ENCODE measurements around the gene DUOXA1.
"Not testable (repeated sequence)": the region's sequence is repeated elsewhere in the genome, so short reads cannot be mapped to it uniquely, and the experiment has no call there.

Gene DUOXA1

DNA sequence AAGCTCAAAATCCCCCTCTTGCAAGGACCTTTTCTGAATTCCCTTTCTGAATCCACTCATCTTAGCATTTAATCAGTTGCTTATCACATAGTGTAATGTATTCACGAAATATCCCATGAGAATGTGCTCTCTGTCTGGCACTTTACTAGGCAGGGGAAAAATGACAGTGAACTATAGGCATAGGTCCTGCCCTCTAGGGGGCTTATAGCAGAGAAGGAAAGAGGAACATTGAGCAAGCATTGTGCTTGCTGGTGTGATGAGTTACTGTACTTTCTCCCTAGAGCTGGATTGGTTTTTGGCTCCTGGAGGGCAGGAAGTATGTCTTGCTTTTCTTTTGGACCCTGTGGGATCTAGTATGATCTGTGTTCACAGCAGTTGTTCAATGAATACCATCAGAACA is 42.2 kb downstream of the DUOXA1 start:
- TF ChIP-seq, protein P1, sequence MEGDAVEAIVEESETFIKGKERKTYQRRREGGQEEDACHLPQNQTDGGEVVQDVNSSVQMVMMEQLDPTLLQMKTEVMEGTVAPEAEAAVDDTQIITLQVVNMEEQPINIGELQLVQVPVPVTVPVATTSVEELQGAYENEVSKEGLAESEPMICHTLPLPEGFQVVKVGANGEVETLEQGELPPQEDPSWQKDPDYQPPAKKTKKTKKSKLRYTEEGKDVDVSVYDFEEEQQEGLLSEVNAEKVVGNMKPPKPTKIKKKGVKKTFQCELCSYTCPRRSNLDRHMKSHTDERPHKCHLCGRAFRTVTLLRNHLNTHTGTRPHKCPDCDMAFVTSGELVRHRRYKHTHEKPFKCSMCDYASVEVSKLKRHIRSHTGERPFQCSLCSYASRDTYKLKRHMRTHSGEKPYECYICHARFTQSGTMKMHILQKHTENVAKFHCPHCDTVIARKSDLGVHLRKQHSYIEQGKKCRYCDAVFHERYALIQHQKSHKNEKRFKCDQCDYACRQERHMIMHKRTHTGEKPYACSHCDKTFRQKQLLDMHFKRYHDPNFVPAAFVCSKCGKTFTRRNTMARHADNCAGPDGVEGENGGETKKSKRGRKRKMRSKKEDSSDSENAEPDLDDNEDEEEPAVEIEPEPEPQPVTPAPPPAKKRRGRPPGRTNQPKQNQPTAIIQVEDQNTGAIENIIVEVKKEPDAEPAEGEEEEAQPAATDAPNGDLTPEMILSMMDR (IDR thresholded peaks at IDR 0.05; ENCODE audit: low read depth, low read length) = no peak
- H3K4me3 ChIP-seq (ENCODE audit: low read depth, low read length) = no peak overlapping the region

DNA sequence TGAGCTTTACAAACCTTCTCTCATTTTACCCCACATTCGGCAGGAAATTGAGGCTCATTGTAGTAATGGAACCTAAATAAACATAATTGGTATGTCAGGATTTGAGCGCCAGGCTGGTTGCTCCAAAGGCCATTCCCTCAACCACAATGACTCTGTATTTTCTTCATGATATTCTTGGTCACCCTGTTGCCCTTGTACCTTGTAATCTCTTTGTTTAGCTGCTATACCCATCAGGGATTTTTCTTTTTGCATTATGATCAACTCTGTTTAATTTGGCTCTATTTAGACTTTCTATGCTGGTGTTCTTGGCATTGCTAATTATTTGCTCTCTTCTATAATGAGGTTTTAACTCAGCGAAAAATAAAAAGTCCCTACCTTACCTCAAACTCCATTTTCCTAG is 45.5 kb downstream of the DUOXA1 start:
- TF ChIP-seq, protein P1 (IDR thresholded peaks at IDR 0.05; ENCODE audit: low read depth, low read length) = no peak
- no peak overlapping the region for H3K4me3 ChIP-seq (ENCODE audit: low read depth, low read length)

DNA sequence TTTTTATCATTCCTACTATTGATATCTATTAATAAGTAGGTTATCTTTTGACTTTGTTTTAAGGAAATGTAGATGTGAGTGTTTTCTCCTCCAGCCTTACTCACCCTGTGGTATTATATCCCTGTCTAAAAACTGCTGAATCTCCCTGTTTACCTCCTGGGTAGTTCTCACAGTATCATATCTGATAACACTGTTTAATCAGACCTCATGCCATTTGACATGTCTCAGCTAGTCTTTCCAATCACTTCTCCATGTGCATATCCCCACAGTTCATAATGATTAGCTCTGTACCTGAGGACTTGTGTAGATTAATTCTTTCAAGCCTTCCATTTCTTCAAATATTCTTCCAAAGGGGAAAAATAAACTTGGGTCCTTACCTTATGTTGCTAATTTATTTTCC is 46.5 kb downstream of the DUOXA1 start:
- no peak overlapping the region for H3K4me3 ChIP-seq (ENCODE audit: low read depth, low read length)
- TF ChIP-seq, protein P1 (IDR thresholded peaks at IDR 0.05; ENCODE audit: low read depth, low read length) = no peak

DNA sequence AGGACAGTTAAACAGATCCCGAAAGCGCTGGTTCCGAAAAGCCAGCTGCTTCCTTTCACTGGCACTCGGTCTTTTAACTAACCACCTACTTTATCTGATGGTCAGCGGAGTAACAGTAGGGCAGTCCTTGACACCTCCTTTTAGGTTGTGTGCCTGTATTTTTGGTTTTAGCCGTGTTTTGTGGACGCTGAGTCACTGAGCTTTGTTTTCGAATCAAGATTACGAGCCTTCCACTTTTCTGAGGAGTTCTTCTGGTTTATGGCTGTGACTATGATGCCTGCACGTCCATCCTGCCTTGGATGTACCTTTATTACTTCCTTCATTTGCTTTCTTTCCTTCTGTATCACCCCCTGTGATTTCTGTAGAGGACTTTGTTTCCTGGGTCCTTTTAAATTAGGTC is 47.3 kb downstream of the DUOXA1 start:
- H3K4me3 ChIP-seq (ENCODE audit: low read depth, low read length) = not testable (repeated sequence)

DNA sequence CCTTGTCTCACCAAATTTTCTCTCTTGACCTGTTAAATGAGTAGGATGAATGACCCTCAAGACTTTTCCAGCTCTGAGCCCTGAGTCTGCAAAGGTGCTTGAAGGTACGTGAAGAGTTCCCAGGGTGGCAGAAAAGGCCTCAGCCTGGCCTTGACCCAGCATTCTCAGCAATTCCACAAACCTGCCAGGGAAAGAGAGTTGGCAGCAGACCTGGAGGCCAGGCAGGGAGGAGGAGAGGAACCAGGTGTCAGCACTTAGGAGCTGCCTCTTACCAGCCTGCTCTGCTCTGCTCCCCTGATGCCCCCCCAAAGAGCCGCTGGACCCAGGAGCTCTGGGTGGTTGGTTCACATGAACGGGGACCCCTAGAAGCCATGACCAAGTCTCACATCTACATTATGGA is 49.1 kb downstream of the DUOXA1 start:
- not testable (repeated sequence) for H3K4me3 ChIP-seq (ENCODE audit: low read depth, low read length)

DNA sequence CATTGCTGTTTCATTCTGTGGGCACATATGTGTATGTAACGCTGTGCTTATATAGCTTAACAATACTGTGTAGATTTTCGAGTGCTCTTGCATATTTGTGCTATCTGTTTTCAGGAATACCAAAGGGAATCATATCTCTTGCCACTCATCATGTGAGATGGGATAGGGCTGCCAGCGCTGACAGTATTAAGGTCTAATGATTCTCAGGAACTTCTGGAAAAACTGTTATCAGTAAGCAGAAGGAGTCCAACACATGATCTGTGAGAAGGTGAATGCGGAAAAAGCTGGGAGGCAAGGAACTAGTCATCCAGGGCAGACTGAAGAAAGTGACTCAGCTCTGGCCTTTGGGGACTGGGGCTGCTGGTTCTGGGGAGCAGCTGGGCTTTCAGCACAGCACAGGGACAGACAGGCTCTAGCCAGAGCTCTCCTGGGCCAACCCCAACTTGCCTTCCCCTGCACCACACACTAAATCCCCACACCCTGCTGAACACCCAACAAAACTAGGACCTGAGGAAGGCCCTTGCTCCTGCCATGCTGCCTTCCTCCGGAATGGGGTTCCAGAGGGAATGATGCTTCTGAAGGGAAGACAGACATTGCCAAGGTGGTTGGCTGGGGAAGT is 49.9 kb downstream of the DUOXA1 start:
- not testable (repeated sequence) for H3K4me3 ChIP-seq (ENCODE audit: low read depth, low read length)

DNA sequence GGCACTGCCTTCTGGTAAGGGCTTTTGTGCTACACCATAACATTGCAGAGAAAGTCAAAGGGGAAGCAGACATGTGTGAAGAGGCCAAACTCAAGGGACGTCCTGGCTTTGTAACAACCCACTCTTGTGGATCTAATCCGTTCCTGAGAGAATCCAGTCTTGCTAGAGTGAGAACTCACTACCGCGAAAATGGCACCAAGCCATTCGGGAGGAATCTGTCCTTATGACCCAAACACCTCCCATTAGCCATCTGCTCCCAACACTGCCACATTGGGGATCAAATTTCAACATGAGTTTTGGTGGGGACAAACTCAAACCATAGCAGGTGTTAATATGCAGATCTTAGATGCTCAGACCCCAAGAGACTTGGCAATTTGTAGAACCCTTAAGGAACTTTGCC is 50.5 kb downstream of the DUOXA1 start:
- H3K4me3 ChIP-seq (ENCODE audit: low read depth, low read length) = not testable (repeated sequence)

DNA sequence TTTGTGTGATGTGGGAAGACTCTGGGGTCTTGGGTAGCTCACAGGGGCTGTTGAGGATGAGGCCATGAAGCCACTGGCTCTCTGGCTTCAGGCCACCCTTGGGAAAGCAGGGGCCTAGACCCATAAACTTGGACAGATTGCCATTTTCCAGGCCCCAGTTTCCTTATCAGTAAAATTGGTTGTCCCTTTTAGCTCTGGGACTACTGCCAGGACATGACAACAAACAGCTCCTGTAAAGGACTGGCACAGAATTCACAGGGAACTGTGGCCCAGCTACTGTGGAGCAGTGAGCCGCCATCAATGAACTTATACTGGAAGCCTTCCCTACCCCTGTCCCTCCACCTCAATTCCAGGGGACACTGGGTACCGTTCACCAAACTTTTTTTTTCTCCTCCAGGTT is 52.3 kb downstream of the DUOXA1 start:
- H3K4me3 ChIP-seq (ENCODE audit: low read depth, low read length) = not testable (repeated sequence)

DNA sequence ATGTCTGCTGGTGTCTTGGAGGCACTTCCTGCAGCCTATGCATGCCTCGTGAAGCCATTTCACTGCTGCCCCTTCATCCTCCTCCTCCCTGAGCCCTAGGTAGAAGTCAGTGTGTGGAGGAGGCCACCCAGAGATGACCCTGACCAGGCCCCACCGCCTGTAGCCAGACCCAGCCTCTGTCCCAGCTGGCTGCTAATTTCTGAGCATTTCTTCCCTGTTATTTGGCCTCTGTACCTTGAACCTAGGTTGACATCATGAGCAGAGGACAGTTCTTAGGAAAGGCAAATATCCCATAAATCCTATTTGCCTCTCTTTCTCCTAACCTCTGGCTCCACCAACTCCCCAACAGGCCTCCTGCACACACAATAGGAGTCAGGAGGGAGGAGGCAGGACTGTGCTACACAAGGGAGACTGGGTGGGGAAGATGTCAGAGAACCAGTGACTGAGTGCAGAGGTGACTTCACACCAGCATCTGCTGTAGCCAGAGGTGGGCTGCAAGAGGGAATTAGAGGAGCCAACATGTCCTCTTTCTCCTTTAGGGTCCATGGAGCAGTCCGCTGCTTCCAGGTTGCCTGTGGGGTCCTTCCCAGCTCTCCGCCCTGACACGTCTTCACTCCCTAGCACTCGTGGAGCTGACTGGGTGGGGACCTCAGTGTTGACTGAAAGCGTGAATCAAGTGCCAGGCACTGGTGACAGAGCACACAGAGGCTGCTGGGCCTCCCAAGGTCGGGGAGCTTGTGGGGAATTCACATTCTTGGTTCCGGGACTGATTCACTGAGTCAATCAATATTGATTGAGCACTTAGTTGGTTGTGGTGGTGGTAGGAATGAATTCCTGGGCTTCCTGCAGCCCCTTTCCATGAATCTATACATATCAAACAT is 54.0 kb downstream of the DUOXA1 start:
- H3K4me3 ChIP-seq (ENCODE audit: low read depth, low read length) = not testable (repeated sequence)

DNA sequence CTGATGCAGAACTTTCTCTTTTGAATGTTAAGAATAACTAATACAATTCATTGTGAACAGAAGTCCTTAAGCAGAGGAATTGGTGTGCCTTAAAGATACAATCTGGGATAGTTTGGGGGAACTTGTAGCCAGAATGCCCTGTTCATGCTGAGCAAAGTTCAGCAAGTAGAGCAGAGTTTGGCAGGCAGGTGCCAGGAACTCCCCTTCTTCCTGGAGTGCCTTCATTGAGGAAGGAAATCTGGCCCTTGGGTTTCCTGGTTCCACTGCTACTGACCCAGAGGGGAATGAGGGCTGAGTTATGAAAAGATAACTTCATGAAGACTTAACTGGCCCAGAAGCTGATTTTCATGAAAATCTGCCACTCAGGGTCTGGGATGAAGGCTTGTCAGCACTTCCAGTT is 56.1 kb downstream of the DUOXA1 start:
- H3K4me3 ChIP-seq (ENCODE audit: low read depth, low read length) = not testable (repeated sequence)

DNA sequence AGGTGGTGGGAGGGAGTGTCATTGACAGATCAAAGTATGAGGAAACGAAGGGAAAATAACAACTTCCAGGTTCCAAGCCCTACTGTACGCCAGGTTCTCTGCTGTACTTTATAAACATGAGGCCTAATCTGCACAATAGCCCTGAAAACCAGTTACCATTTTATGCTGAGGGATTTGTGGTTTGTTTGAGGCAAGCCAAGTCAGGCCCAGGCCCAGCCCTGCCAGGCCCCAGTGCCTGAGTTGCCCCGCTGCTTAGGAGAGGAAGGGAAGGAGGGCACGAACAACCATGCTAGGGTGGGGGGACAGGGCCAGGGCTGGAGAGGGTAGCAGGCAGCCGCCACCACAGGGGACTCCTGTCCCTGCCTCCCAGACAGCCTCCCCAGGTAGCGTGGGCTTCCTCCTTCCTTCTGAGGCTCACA is 59.7 kb downstream of the DUOXA1 start:
- not testable (repeated sequence) for H3K4me3 ChIP-seq (ENCODE audit: low read depth, low read length)
